HEK293 (cell line): Measurements from ENCODE around the gene RAB3C.

Experiments
- CTCF ChIA-PET: fragments of 350-600 bp; formaldehyde crosslinking; extraction: SDS; loops from one replicate; lab custom pipeline; 2021; ENCODE audit warnings: antibody characterized with exemption; lab: Yijun Ruan, JAX
- POLR2A ChIA-PET: fragments of 300-600 bp; formaldehyde crosslinking; extraction: SDS; loops from one replicate; lab custom pipeline; 2020; ENCODE audit warnings: antibody characterized with exemption, inconsistent platforms; lab: Yijun Ruan, JAX
- H3K27ac ChIP-seq: fragments of 200-500 bp; sonication (Bioruptor generic); 2 replicates; pipeline ENCODE4 v1.5.1; 2014; ENCODE audit warnings: low read depth, low read length, control low read depth, inconsistent platforms; ENCODE audit errors: extremely low read depth
- H3K36me3 ChIP-seq, 2 experiments: fragments of 200-500 bp in 1 of 2; sonication (Bioruptor generic) in 1 of 2; 1 replicate in 1 of 2; 2 replicates in 1 of 2; pipeline ENCODE4 v1.5.1; 2014 to 2017; ENCODE audit warnings: inconsistent platforms in 2 of 2, low read length in 2 of 2; ENCODE audit not compliant: control insufficient read depth in 2 of 2, insufficient read depth in 1 of 2
- H3K4me1 ChIP-seq: fragments of 200-500 bp; sonication (Bioruptor generic); 2 replicates; pipeline ENCODE4 v1.5.1; 2014; ENCODE audit warnings: mild to moderate bottlenecking, low read length, inconsistent platforms; ENCODE audit not compliant: control insufficient read depth, insufficient read depth
- H3K4me3 ChIP-seq: 2 replicates; pipeline ENCODE4 v1.5.1; 2011; ENCODE audit warnings: low read depth, mild to moderate bottlenecking, control low read depth, low read length, moderate library complexity
- H3K9me3 ChIP-seq: fragments of 200-500 bp; sonication (Bioruptor generic); 2 replicates; pipeline ENCODE4 v1.5.1; 2014; ENCODE audit warnings: low read depth, low read length, inconsistent platforms; ENCODE audit not compliant: control insufficient read depth, insufficient read depth
- EGR2 ChIP-seq: fragments of 450-650 bp; formaldehyde crosslinking; IDR thresholded peaks from 2 replicates; pipeline ENCODE4 v1.5.1; 2016; ENCODE audit warnings: low read depth, missing biosample characterization, missing genetic modification characterization
- INSM2 ChIP-seq: fragments of 450-650 bp; formaldehyde crosslinking; IDR thresholded peaks from 2 replicates; pipeline ENCODE4 v1.5.1; 2016; ENCODE audit warnings: missing biosample characterization, missing genetic modification characterization
- OSR2 ChIP-seq: fragments of 450-650 bp; formaldehyde crosslinking; IDR thresholded peaks from 2 replicates; pipeline ENCODE4 v1.5.1; 2016; ENCODE audit warnings: missing biosample characterization, missing genetic modification characterization
- OVOL3 ChIP-seq: fragments of 450-650 bp; formaldehyde crosslinking; IDR thresholded peaks from 2 replicates; pipeline ENCODE4 v1.5.1; 2016; ENCODE audit warnings: missing biosample characterization, missing genetic modification characterization
- SP3 ChIP-seq: fragments of 450-650 bp; formaldehyde crosslinking; IDR thresholded peaks from 2 replicates; pipeline ENCODE4 v1.5.1; 2016; ENCODE audit warnings: missing biosample characterization, missing genetic modification characterization
- ZBTB11 ChIP-seq: fragments of 450-650 bp; formaldehyde crosslinking; conservative IDR thresholded peaks from 2 replicates; pipeline ENCODE4 v1.5.1; 2016; ENCODE audit warnings: low read depth, missing biosample characterization, missing genetic modification characterization
- ZEB2 ChIP-seq: fragments of 450-650 bp; formaldehyde crosslinking; IDR thresholded peaks from 2 replicates; pipeline ENCODE4 v1.5.1; 2016; ENCODE audit warnings: missing biosample characterization, missing genetic modification characterization
- ZNF112 ChIP-seq: fragments of 450-650 bp; formaldehyde crosslinking; IDR thresholded peaks from 2 replicates; pipeline ENCODE4 v1.5.0; 2017; ENCODE audit warnings: missing biosample characterization, missing genetic modification characterization
- ZNF121 ChIP-seq: fragments of 450-650 bp; formaldehyde crosslinking; IDR thresholded peaks from 2 replicates; pipeline ENCODE4 v1.5.1; 2016; ENCODE audit warnings: missing biosample characterization, missing genetic modification characterization
- ZNF140 ChIP-seq: fragments of 450-650 bp; formaldehyde crosslinking; IDR thresholded peaks from 2 replicates; pipeline ENCODE4 v1.5.1; 2016; ENCODE audit warnings: missing biosample characterization, missing genetic modification characterization
- ZNF184 ChIP-seq: fragments of 450-650 bp; IDR thresholded peaks from 2 replicates; pipeline ENCODE4 v1.5.1; 2018; ENCODE audit warnings: missing biosample characterization, mild to moderate bottlenecking, missing genetic modification characterization
- ZNF335 ChIP-seq: fragments of 450-650 bp; formaldehyde crosslinking; conservative IDR thresholded peaks from 2 replicates; pipeline ENCODE4 v1.5.1; 2016; ENCODE audit warnings: missing biosample characterization, missing genetic modification characterization
- ZNF571 ChIP-seq: fragments of 450-650 bp; formaldehyde crosslinking; IDR thresholded peaks from 2 replicates; pipeline ENCODE4 v1.5.0; 2017; ENCODE audit warnings: missing biosample characterization, missing genetic modification characterization
- ZNF707 ChIP-seq: fragments of 450-650 bp; formaldehyde crosslinking; IDR thresholded peaks from 2 replicates; pipeline ENCODE4 v1.5.1; 2016; ENCODE audit warnings: missing biosample characterization, missing genetic modification characterization
- ZNF777 ChIP-seq: fragments of 450-650 bp; formaldehyde crosslinking; IDR thresholded peaks from 2 replicates; pipeline ENCODE4 v1.5.1; 2017; ENCODE audit warnings: missing biosample characterization, missing genetic modification characterization, borderline replicate concordance
- ZSCAN18 ChIP-seq: fragments of 450-650 bp; formaldehyde crosslinking; IDR thresholded peaks from 2 replicates; pipeline ENCODE4 v1.5.1; 2016; ENCODE audit warnings: missing biosample characterization, missing genetic modification characterization
- TF ChIP-seq, protein P1 (sequence below): fragments of 450-650 bp; formaldehyde crosslinking; IDR thresholded peaks from 2 replicates; pipeline ENCODE4; 2016; ENCODE audit warnings: missing biosample characterization, missing genetic modification characterization

The RAB3C gene

DNA sequence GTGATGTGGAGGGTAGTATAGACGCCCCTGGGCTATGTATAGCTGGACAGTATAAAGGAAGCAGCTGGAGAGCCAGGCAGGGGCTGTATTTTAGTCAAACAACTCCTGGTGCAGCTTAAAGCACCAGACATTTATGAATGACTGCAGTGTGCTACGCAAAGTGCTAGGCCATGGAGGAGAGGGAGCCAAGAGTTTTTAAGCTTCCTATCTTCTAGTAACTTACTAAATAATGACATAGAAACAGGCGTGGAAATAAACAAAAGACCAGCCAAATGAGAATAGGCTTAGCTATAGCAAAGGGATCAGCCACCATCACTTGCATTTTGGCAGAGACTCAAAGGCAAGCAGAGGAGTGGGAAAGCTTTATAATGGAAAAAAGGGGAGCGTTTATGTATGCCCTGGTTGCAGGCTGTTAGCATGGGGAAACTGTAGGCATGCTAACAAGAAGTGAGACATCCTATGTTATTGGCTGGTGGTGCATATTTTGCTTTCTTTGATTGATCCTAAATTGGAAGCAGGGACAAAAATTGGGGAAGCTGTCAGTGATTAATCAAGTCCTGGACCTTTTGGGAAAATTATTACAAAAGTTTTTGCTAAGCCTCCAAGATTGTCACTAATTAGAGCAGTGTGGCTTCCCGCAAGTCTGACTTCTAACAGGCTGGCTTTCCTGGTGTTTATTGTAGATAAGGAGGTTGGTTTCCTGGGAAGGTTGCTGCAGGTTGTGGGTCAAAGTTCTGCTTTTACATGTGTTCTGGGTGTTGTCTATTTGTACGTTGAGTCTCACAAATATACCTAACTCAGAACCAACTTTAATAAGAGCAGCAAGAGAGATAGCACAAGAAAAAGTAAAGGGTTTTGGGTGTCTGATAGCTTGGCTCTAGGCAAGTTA lies 46.6 kb downstream of the RAB3C start (continued):
- TF ChIP-seq ZBTB11 (tag by site-specific recombination), result no peak
- TF ChIP-seq ZNF184 (tag by site-specific recombination), result no peak
- TF ChIP-seq ZNF707 (tag by site-specific recombination), result no peak
- no peak for TF ChIP-seq ZNF140 (tag by site-specific recombination)
- no peak for TF ChIP-seq OSR2 (tag by site-specific recombination)
- TF ChIP-seq ZNF335 (tag by site-specific recombination), result no peak
- TF ChIP-seq, protein P1, sequence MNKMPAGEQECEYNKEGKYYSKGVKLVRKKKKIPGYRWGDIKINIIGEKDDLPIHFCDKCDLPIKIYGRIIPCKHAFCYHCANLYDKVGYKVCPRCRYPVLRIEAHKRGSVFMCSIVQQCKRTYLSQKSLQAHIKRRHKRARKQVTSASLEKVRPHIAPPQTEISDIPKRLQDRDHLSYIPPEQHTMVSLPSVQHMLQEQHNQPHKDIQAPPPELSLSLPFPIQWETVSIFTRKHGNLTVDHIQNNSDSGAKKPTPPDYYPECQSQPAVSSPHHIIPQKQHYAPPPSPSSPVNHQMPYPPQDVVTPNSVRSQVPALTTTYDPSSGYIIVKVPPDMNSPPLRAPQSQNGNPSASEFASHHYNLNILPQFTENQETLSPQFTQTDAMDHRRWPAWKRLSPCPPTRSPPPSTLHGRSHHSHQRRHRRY (tag by site-specific recombination), result no peak

DNA sequence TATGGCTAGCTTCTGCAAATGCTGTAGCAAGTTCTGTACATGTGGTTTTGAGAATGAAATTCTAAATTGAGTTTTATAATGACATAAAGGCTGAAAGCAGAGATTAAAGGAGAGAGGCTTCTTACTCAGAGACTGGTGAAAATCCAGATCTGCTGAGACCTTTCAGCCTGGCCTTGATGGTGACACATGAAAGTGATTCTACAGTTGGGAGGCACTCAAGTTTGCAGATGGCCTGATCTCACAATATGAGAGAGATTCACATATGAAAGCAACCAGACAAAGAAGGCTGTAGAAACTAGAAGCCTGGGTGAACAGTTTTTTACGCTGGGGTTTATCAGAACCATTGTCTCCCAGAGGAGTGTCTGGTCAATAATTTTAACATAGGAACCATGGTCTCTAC lies 49.0 kb downstream of the RAB3C start:
- no peak overlapping the region for H3K4me3 ChIP-seq
- H3K27ac ChIP-seq, result no peak overlapping the region
- no peaks in the 10 kb centered on the region for H3K9me3 ChIP-seq
- ChIA-PET POLR2A (no interaction called here), CTCF (no interaction called here)
- no peaks in the 10 kb centered on the region for H3K4me1 ChIP-seq
- no peak for TF ChIP-seq ZNF571 (tag by site-specific recombination)
- TF ChIP-seq EGR2 (tag by site-specific recombination), result no peak
- no peak for TF ChIP-seq OSR2 (tag by site-specific recombination)
- no peak for TF ChIP-seq ZSCAN18 (tag by site-specific recombination)
- TF ChIP-seq INSM2 (tag by site-specific recombination), result no peak
- TF ChIP-seq ZNF112 (tag by site-specific recombination), result no peak
- TF ChIP-seq SP3 (tag by site-specific recombination), result no peak
- no peak for TF ChIP-seq OVOL3 (tag by site-specific recombination)
- H3K36me3 ChIP-seq, result no peaks in the 10 kb centered on the region

- Histone ChIP-seq H3K36me3 (no peaks in the 10 kb centered on the region), H3K4me3 (no peak overlapping the region), H3K27ac (no peak overlapping the region), H3K4me1 (no peaks in the 10 kb centered on the region), H3K9me3 (no peaks in the 10 kb centered on the region)
- TF ChIP-seq ZNF777 (tag by site-specific recombination) (no peak), ZNF121 (tag by site-specific recombination) (no peak), ZEB2 (tag by site-specific recombination) (no peak)
- TF ChIP-seq, protein P1 (tag by site-specific recombination), result no peak
- POLR2A ChIA-PET, result no interaction called here
- CTCF ChIA-PET, result no interaction called here
Measured at GRCh38 chr5:58635416-58635815, 52.5 kb downstream of the RAB3C start.
